CD4-positive, alpha-beta T cell treated with Interleukin-6 at 100 ng/mL for 8 hours (primary cell): ENCODE results near the gene HLA-DQB2.
"Not testable (repeated sequence)": the region's sequence is repeated elsewhere in the genome, so short reads cannot be mapped to it uniquely, and the experiment has no call there.

Experiments used
- DNase-seq: peaks from one replicate; pipeline ENCODE4 v3.0.0-alpha.2; 2020; ENCODE audit warnings: mixed read lengths, low spot score

HLA-DQB2 gene

DNA sequence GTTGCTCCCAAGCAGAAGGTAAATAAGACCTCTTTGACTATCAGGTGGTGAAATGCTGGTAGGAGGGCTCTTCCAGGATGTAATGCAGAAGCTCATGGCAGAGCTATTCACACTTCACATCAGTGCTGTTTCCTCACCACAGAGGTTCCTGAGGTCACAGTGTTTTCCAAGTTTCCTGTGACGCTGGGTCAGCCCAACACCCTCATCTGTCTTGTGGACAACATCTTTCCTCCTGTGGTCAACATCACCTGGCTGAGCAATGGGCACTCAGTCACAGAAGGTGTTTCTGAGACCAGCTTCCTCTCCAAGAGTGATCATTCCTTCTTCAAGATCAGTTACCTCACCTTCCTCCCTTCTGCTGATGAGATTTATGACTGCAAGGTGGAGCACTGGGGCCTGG lies 17.7 kb downstream of the HLA-DQB2 start:
- DNase-seq = not testable (repeated sequence)

DNA sequence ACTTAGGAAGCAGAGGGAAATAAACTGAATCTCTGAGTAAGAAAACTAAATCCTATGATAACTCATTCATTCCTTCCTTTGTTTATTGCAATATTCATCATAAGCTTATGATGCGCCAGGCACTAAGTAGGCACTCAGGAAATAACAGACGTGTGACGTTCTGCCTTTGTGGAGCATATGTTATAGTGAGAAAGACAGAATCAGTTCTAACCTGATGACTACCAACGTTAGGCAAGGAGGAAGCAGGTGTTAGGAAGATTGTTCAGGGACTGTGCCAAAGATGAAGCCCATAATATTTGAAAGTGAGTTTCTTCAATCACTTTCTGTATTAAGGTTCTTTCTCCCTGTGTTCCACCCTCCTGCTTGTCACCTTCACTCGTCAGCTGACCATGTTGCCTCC lies 18.6 kb downstream of the HLA-DQB2 start:
- DNase-seq = no peak

DNA sequence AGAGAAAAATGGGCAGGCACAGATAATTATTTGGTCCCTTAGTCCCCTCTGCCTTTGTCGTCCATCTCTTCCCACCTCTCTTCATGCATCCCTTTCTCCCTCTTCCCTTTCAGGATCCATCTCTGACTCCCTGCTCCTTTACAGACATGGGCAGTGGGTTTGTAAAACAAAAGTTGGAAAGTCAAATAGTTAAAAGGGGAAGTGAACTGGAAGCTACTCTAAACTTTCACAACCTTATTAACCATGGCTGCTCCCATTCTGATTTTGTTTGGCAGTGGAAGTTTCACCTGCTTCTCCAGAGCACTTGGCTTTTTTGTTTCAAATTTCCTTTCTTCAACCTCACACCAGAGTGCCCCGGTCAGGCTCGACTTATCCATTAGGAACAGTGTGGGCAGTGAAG lies 21.0 kb downstream of the HLA-DQB2 start:
- DNase-seq = no peak

DNA sequence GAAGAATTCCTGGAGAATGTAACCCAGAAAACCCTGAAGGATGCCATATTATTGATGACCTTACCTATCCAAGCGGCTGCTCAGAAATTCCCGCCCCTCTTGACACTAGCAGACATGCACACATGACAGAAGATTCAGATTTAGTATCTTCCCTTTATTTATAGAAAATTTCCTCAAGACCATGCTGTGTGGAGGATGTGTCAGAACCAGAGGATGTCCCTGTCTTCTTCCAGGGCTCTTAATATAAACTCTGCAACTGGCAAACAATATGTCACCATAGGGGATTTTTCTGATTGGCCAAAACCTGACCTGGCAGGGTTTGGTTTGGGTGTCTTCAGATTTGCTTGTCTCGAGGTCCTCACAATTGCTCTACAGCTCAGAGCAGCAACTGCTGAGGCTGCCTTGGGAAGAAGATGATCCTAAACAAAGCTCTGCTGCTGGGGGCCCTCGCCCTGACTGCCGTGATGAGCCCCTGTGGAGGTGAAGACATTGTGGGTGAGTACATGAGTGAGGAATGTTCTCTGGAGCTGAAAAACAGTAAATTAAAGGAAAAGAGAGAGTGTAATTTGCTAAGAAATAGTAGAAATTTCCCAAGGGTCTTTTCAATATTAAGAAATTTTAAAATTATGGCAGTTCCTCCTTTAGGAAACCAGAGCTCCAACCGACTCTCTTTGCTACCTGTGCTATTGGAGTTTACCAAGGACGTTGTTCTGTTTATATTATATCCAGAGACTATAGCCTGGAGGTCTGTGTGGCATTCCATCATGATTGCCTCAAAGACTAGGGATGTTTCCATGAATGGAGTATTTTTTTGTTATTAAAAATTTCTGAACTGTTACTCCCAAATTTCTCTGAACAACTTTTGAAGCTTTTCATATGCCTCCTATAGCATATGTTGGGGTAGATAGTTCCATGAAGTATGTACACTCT lies 22.0 kb downstream of the HLA-DQB2 start, which contains the start of gene HLA-DQA2:
Gene HLA-DQA2 (plus strand): TSS at position 361 of the 930 bp plus-strand sequence. CDS start 53 bp downstream, at position 414.
- no peak for DNase-seq

DNA sequence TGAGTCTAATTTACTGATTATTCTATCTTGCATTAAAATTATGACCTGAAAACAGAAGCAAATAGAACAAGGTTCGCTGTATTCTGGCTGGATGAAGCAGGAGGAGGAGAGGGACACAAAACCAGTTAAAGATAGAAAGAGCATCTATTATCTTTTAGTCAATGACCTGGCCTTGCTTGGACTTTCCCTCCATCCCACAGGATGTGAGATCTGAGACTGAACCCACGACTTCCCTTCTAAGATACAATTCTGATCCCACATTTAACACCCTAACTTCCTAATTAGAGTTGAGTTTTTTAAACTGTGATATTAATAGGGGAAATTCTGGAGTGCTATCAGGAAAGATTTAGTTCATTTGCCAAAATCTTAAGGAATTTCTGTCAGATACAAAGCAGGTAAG lies 25.2 kb downstream of the HLA-DQB2 start:
- no peak for DNase-seq

DNA sequence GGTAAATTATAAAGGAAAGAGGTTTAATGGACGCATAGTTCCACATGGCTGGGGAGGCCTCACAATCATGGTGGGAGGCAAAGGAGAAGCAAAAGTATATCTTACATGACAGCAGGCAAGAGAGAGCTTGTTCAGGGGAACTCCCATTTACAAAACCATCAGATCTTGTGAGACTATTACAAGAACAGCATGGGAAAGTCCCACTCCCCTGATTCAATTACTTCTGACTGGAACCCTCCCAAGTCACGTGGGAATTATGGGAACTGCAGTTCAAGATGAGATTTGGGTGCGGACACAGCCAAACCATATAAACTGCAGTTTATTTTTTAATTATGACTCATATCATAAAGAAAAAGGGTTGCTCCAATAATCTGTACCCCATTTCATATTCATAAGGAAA lies 44.5 kb downstream of the HLA-DQB2 start:
- DNase-seq = no peak

DNA sequence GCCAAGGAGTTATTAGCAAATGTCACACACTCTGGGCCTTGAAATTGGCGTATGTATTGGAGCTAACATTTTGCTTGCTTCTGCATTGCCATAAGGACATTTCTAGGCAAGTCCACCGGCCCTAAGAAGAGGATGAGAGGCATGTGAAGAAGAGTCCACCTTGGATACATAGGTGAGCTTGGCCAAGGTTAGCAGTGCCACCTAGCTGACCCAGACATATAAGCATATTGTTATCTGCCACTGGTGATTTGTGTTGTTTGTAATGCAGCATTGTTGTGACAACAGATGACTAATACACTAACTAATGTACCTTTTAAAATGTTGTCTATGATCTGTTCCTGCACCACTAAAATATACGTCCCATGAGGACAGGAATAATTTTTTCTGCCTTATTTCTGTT lies 46.9 kb downstream of the HLA-DQB2 start:
- no peak for DNase-seq

DNA sequence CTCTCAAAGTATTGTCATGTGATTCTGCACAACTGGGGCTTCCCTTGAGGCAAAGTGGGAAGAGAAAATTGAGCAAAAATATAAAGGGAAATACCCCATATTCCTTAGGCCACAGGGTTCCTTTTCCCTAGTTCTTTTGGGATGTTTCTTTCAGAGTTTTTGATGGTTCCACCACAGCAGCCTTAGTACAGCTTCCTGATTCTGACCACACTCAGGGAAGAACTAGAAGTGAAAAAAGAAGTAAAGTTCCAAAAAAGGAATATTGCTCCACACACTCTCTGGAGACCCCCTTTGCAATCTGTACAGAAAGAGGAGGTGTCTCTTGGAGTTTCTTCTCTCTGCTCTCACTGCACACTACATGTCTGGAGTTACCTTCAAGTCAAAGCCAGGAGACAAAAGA lies 50.1 kb downstream of the HLA-DQB2 start:
- DNase-seq = no peak

DNA sequence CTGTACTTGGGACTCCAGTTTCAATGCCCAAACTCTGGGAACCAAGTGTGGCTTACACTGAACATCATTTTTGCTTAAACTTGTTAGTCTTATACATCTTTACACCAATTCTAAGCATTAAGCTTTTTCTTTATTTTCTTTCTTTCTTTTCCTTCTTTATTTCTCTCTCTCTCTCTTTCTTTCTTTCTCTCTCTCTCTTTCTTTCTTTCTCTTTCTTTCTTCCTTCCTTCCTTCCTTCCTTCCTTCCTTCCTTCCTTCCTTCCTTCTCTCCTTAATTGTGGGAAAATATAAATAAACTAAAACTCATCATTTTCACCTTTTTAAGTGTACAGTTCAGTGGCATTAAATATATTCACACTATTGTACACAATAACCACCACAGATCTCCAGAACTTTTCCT lies 53.7 kb downstream of the HLA-DQB2 start:
- DNase-seq = no peak
